GM12865 (cell line): ENCODE measurements around the gene LACTBL1.
"Not testable (repeated sequence)": the region's sequence is repeated elsewhere in the genome, so short reads cannot be mapped to it uniquely, and the experiment has no call there.

ENCODE experiments used
- DNase-seq: peaks from one replicate; pipeline ENCODE4 v3.0.0; 2010; ENCODE audit warnings: low read depth
- H3K4me3 ChIP-seq: 2 replicates; pipeline ENCODE4 v1.5.1; 2011; ENCODE audit warnings: mild to moderate bottlenecking, low read depth, low read length, control low read depth
- CTCF ChIP-seq: IDR thresholded peaks from 2 replicates; pipeline ENCODE4 v1.5.1; 2011; ENCODE audit warnings: low read length, control low read depth, low read depth, inconsistent platforms; ENCODE audit not compliant: insufficient read depth; ENCODE audit errors: missing control alignments

Gene LACTBL1

GRCh38 chr1:23013657-23014056 is 41.0 kb upstream of the LACTBL1 start:
- TF ChIP-seq CTCF = no peak
- DNase-seq = peak; percentile 44
- no peak overlapping the region for H3K4me3 ChIP-seq

GRCh38 chr1:23010025-23010424 is 37.4 kb upstream of the LACTBL1 start:
- H3K4me3 ChIP-seq = not testable (repeated sequence)

GRCh38 chr1:23008901-23009300 is 36.2 kb upstream of the LACTBL1 start:
- TF ChIP-seq CTCF = no peak

More at GRCh38 chr1:23010025-23010424, 37.4 kb upstream of the LACTBL1 start:
- not testable (repeated sequence) for DNase-seq

GRCh38 chr1:23007106-23007505 is 34.4 kb upstream of the LACTBL1 start:
- TF ChIP-seq CTCF = no peak
- no peak for DNase-seq

More at GRCh38 chr1:23008901-23009300, 36.2 kb upstream of the LACTBL1 start:
- no peak overlapping the region for H3K4me3 ChIP-seq
- no peak for DNase-seq

GRCh38 chr1:23004769-23005168 is 32.1 kb upstream of the LACTBL1 start:
- not testable (repeated sequence) for H3K4me3 ChIP-seq, DNase-seq

More at GRCh38 chr1:23007106-23007505, 34.4 kb upstream of the LACTBL1 start:
- H3K4me3 ChIP-seq = no peak overlapping the region

- TF ChIP-seq CTCF = no peak
- no peak overlapping the region for H3K4me3 ChIP-seq
- no peak for DNase-seq
Observed at GRCh38 chr1:23004112-23004511, 31.4 kb upstream of the LACTBL1 start.

GRCh38 chr1:23002218-23002617 is 29.6 kb upstream of the LACTBL1 start:
- not testable (repeated sequence) for DNase-seq, H3K4me3 ChIP-seq

- DNase-seq, H3K4me3 ChIP-seq: not testable (repeated sequence)
Observed at GRCh38 chr1:23000133-23000532, 27.5 kb upstream of the LACTBL1 start.

GRCh38 chr1:22997528-22997927 is 24.9 kb upstream of the LACTBL1 start:
- not testable (repeated sequence) for DNase-seq

GRCh38 chr1:22995774-22996173 is 23.1 kb upstream of the LACTBL1 start:
- no peak overlapping the region for H3K4me3 ChIP-seq
- TF ChIP-seq CTCF = no peak
- DNase-seq = no peak

More at GRCh38 chr1:22997528-22997927, 24.9 kb upstream of the LACTBL1 start:
- not testable (repeated sequence) for H3K4me3 ChIP-seq

GRCh38 chr1:22993220-22993795 is 20.6 kb upstream of the LACTBL1 start:
- not testable (repeated sequence) for DNase-seq, H3K4me3 ChIP-seq

GRCh38 chr1:22992384-22992783 is 19.7 kb upstream of the LACTBL1 start:
- DNase-seq, H3K4me3 ChIP-seq: not testable (repeated sequence)
